ENCODE data around the gene TRIM24.

- TF ChIP-seq SKIL (IDR thresholded peaks at IDR 0.05; ENCODE audit: low read depth, poor library complexity, severe bottlenecking), result no peak
- TF ChIP-seq NBN (IDR thresholded peaks at IDR 0.05), result no peak
- TF ChIP-seq, protein P1, sequence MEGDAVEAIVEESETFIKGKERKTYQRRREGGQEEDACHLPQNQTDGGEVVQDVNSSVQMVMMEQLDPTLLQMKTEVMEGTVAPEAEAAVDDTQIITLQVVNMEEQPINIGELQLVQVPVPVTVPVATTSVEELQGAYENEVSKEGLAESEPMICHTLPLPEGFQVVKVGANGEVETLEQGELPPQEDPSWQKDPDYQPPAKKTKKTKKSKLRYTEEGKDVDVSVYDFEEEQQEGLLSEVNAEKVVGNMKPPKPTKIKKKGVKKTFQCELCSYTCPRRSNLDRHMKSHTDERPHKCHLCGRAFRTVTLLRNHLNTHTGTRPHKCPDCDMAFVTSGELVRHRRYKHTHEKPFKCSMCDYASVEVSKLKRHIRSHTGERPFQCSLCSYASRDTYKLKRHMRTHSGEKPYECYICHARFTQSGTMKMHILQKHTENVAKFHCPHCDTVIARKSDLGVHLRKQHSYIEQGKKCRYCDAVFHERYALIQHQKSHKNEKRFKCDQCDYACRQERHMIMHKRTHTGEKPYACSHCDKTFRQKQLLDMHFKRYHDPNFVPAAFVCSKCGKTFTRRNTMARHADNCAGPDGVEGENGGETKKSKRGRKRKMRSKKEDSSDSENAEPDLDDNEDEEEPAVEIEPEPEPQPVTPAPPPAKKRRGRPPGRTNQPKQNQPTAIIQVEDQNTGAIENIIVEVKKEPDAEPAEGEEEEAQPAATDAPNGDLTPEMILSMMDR (IDR thresholded peaks at IDR 0.05 in 2 of 3, conservative IDR thresholded peaks at IDR 0.05 in 1 of 3; ENCODE audit: control insufficient read depth in 2 of 3, extremely low read depth in 1 of 3, insufficient read depth in 1 of 3, low read depth in 3 of 3, low read length in 3 of 3), result no peak
- TF ChIP-seq MYC (IDR thresholded peaks at IDR 0.05; ENCODE audit: insufficient read depth, insufficient read length, insufficient replicate concordance, low read length, severe bottlenecking), result no peak
- no peak for TF ChIP-seq CBX3 (IDR thresholded peaks at IDR 0.05; ENCODE audit: borderline replicate concordance, low read depth)
- TF ChIP-seq EP300 (IDR thresholded peaks at IDR 0.05; ENCODE audit: borderline replicate concordance in 1 of 2, control insufficient read depth in 1 of 2, low read depth in 2 of 2, low read length in 2 of 2), result no peak
These were observed 1.3 kb upstream of the TRIM24 start for GRCh38 chr7:138458576-138459412.

All from GM12878 (cell line).